ENCODE results near the gene ABT1. TPM values are rescaled to one million over a fixed set of nuclear protein-coding genes. Genes with fewer than 3 reads are reported as not detected.

Gene ABT1
- total RNA-seq, 1 donor from 2014 or later: 21.4 TPM

- Mint-ChIP-seq H3K4me1 (ENCODE audit: unreplicated experiment) (peaks cover 10% of the 10 kb centered on the region), H3K9me3 (no peaks in the 10 kb centered on the region), H3K27ac (no peak overlapping the region), H3K27me3 (peaks cover 2% of the 10 kb centered on the region), H3K36me3 (no peaks in the 10 kb centered on the region), H3K4me3 (no peak overlapping the region)
- no peak for TF ChIP-seq CTCF (conservative IDR thresholded peaks at IDR 0.05)
- DNase-seq (ENCODE audit: extremely low spot score, unreplicated experiment): peak; percentile 77
These were observed 43.5 kb upstream of the ABT1 start for GRCh38 chr6:26553264-26553634.

GRCh38 chr6:26553635-26554446 lies 42.9 kb upstream of the ABT1 start:
- Mint-ChIP-seq H3K36me3 (no peaks in the 10 kb centered on the region), H3K27me3 (peaks cover 2% of the 10 kb centered on the region), H3K4me3 (no peak overlapping the region), H3K9me3 (no peaks in the 10 kb centered on the region), H3K4me1 (ENCODE audit: unreplicated experiment) (peaks cover 10% of the 10 kb centered on the region), H3K27ac (no peak overlapping the region)
- peak; percentile 79 for DNase-seq (ENCODE audit: extremely low spot score, unreplicated experiment)
- TF ChIP-seq CTCF (conservative IDR thresholded peaks at IDR 0.05): no peak

GRCh38 chr6:26554447-26554696 lies 42.4 kb upstream of the ABT1 start:
- Mint-ChIP-seq H3K4me1 (ENCODE audit: unreplicated experiment) (peaks cover 10% of the 10 kb centered on the region), H3K9me3 (no peaks in the 10 kb centered on the region), H3K27me3 (peaks cover 2% of the 10 kb centered on the region), H3K27ac (no peak overlapping the region), H3K36me3 (no peaks in the 10 kb centered on the region), H3K4me3 (no peak overlapping the region)
- no peak for TF ChIP-seq CTCF (conservative IDR thresholded peaks at IDR 0.05)
- DNase-seq (ENCODE audit: extremely low spot score, unreplicated experiment): no peak

- H3K27me3 Mint-ChIP-seq: peaks cover 2% of the 10 kb centered on the region
- no peak overlapping the region for H3K4me3 Mint-ChIP-seq
- no peak for DNase-seq (ENCODE audit: extremely low spot score, unreplicated experiment)
- no peaks in the 10 kb centered on the region for H3K9me3 Mint-ChIP-seq
- no peak for TF ChIP-seq CTCF (conservative IDR thresholded peaks at IDR 0.05)
- peak overlapping the region; percentile 85 for H3K27ac Mint-ChIP-seq
- peaks cover 10% of the 10 kb centered on the region for H3K4me1 Mint-ChIP-seq (ENCODE audit: unreplicated experiment)
- H3K36me3 Mint-ChIP-seq: no peaks in the 10 kb centered on the region
These were observed 41.9 kb upstream of the ABT1 start for GRCh38 chr6:26554697-26555504.

GRCh38 chr6:26555505-26556262 lies 41.1 kb upstream of the ABT1 start:
- peaks cover 2% of the 10 kb centered on the region for H3K27me3 Mint-ChIP-seq
- peak overlapping the region; percentile 85 for H3K27ac Mint-ChIP-seq

More at GRCh38 chr6:26555505-26556262, 41.1 kb upstream of the ABT1 start:
- Mint-ChIP-seq H3K4me1 (ENCODE audit: unreplicated experiment) (peaks cover 10% of the 10 kb centered on the region), H3K4me3 (no peak overlapping the region), H3K36me3 (no peaks in the 10 kb centered on the region), H3K9me3 (no peaks in the 10 kb centered on the region)
- no peak for TF ChIP-seq CTCF (conservative IDR thresholded peaks at IDR 0.05)
- DNase-seq (ENCODE audit: extremely low spot score, unreplicated experiment): no peak

All from type B pancreatic cell (in vitro differentiated cells).